HepG2 (cell line): ENCODE results near the gene VAMP3. TPM values are rescaled to one million over a fixed set of nuclear protein-coding genes. Genes with fewer than 3 reads are reported as not detected.

Experiments
- ATAC-seq: fragments of 200-7000 bp; cut with Tn5 transposase; 3 replicates; pipeline ENCODE4 v1.9.1; 2020; ENCODE audit warnings: mild to moderate bottlenecking, moderate library complexity
- BruUV-seq: library from RNA; stranded (reverse); fragments of 400-500 nt; replicated peaks from 2 replicates; lab custom pipeline; 2021; lab: Mats Ljungman, UMichigan
- CTCF ChIA-PET: fragments of 300-600 bp; formaldehyde crosslinking; extraction: SDS; loops from one replicate; lab custom pipeline; 2021; ENCODE audit warnings: low total read pairs, inconsistent platforms, low intra/inter-chr PET ratio; lab: Yijun Ruan, JAX
- POLR2A ChIA-PET: fragments of 350-600 bp; sonication (Branson Sonifier 250); formaldehyde crosslinking; loops from one replicate; lab custom pipeline; 2020; ENCODE audit warnings: antibody characterized with exemption, inconsistent platforms; lab: Yijun Ruan, JAX
- DNase-seq: peaks from one replicate; pipeline ENCODE4 v3.0.0-alpha.2; 2015; ENCODE audit warnings: low spot score
- FAIRE-seq: peaks from 3 replicates; lab custom pipeline; 2011; peaks lifted over from hg19 to GRCh38; lab: Jason Lieb, UNC
- H2AFZ ChIP-seq: one replicate; pipeline ENCODE4 v1.6.1; 2011; ENCODE audit warnings: low read length, inconsistent platforms
- H3K27ac ChIP-seq: fragments of 300-600 bp; 3 replicates; pipeline ENCODE4 v1.8.0; 2011; ENCODE audit warnings: mixed run types, mild to moderate bottlenecking, mixed read lengths, low read length, inconsistent platforms; ENCODE audit not compliant: insufficient read depth; ENCODE audit errors: extremely low read length
- H3K27me3 ChIP-seq, 2 experiments: fragments of 200-600 bp in 1 of 2; 2 replicates in 1 of 2; 3 replicates in 1 of 2; pipeline versions ENCODE4 v1.6.0 to v1.8.0; 2011; ENCODE audit warnings: low read length in 2 of 2, mild to moderate bottlenecking in 2 of 2, moderate library complexity in 2 of 2, inconsistent platforms in 1 of 2; ENCODE audit not compliant: insufficient read depth in 2 of 2, control insufficient read depth in 1 of 2
- H3K36me3 ChIP-seq, 2 experiments: fragments of 200-600 bp in 1 of 2; replicated peaks in 1 of 2; 2 replicates in 1 of 2; 3 replicates in 1 of 2; pipeline versions ENCODE4 v1.5.1 to v1.8.0; 2011; ENCODE audit warnings: low read length in 2 of 2, inconsistent platforms in 1 of 2; ENCODE audit not compliant: insufficient read depth in 2 of 2, control insufficient read depth in 1 of 2
- H3K4me1 ChIP-seq: 2 replicates; pipeline ENCODE4 v1.5.1; 2012; ENCODE audit warnings: low read length, inconsistent platforms; ENCODE audit not compliant: insufficient read depth
- H3K4me2 ChIP-seq: 2 replicates; pipeline ENCODE4 v1.6.0; 2011; ENCODE audit warnings: low read depth, low read length, inconsistent platforms
- H3K4me3 ChIP-seq, 3 experiments: fragments of 200-600 bp in 1 of 3; sonication (generic), shearing (Covaris generic) in 1 of 3; replicated peaks in 1 of 3; 2 replicates each; pipeline ENCODE4 v1.5.1; 2011 to 2016; ENCODE audit warnings: low read length in 3 of 3, inconsistent platforms in 2 of 3, low read depth in 2 of 3, mild to moderate bottlenecking in 2 of 3, control low read depth in 1 of 3, mixed read lengths in 1 of 3; ENCODE audit not compliant: insufficient read depth in 1 of 3
- H3K79me2 ChIP-seq: one replicate; pipeline ENCODE4 v1.6.1; 2011; ENCODE audit warnings: low read length, inconsistent platforms; ENCODE audit not compliant: insufficient read depth
- H3K9ac ChIP-seq: 2 replicates; pipeline ENCODE4 v1.6.0; 2011; ENCODE audit warnings: mild to moderate bottlenecking, low read depth, low read length, inconsistent platforms; ENCODE audit not compliant: insufficient read depth
- H3K9me3 ChIP-seq: 2 replicates; pipeline ENCODE4 v1.5.1; 2012; ENCODE audit warnings: mild to moderate bottlenecking, low read length
- H4K20me1 ChIP-seq: 2 replicates; pipeline ENCODE4 v1.6.0; 2011; ENCODE audit warnings: inconsistent platforms, mild to moderate bottlenecking, low read length, moderate library complexity; ENCODE audit not compliant: insufficient read depth
- ELF3 ChIP-seq: IDR thresholded peaks from 2 replicates; pipeline ENCODE4 v1.6.1; 2016; ENCODE audit warnings: missing genetic modification reagents, missing compliant biosample characterization
- FOXA1 ChIP-seq, 2 experiments: fragments of 450-650 bp in 1 of 2; sonication (generic) in 1 of 2; formaldehyde crosslinking in 1 of 2; IDR thresholded peaks; 2 replicates each; pipeline versions ENCODE4 v1.4.0 to v1.6.1; 2016 to 2020; ENCODE audit warnings: missing genetic modification reagents in 1 of 2
- KDM3A ChIP-seq: IDR thresholded peaks from 2 replicates; pipeline ENCODE4 v1.6.1; 2018; ENCODE audit warnings: low read depth, missing compliant biosample characterization
- KLF16 ChIP-seq, 2 experiments: sonication (generic) in 1 of 2; formaldehyde crosslinking in 1 of 2; IDR thresholded peaks; 2 replicates each; pipeline versions ENCODE4 v1.6.1 to v1.8.0; 2016 to 2023; ENCODE audit warnings: missing genetic modification reagents in 2 of 2, missing compliant biosample characterization in 1 of 2
- PAWR ChIP-seq: sonication (generic); formaldehyde crosslinking; IDR thresholded peaks from 2 replicates; pipeline ENCODE4 v1.4.0; 2020; ENCODE audit warnings: missing genetic modification reagents, mild to moderate bottlenecking, borderline replicate concordance
- ZKSCAN8 ChIP-seq: IDR thresholded peaks from 2 replicates; pipeline ENCODE4 v1.6.1; 2016; ENCODE audit warnings: borderline replicate concordance, missing genetic modification reagents, missing compliant biosample characterization
- ZNF124 ChIP-seq: sonication (generic); formaldehyde crosslinking; IDR thresholded peaks from 2 replicates; pipeline ENCODE4 v1.4.0; 2020; ENCODE audit warnings: missing genetic modification reagents
- ZNF772 ChIP-seq: sonication (generic); formaldehyde crosslinking; IDR thresholded peaks from 2 replicates; pipeline ENCODE4 v1.5.0; 2020; ENCODE audit warnings: mild to moderate bottlenecking, missing genetic modification reagents
- ZSCAN9 ChIP-seq: IDR thresholded peaks from 2 replicates; pipeline ENCODE4 v1.6.1; 2016; ENCODE audit warnings: borderline replicate concordance
- WGBS: methylation state at CpG from one replicate; pipeline ENCODE4 v1.1.6; 2017; ENCODE audit warnings: low lambda C conversion rate; 5-methylcytosine and 5-hydroxymethylcytosine counted together
- in situ Hi-C: cut with HindIII; loops from 2 replicates; pipeline ENCODE4 v1.10.0; 2017; ENCODE audit warnings: low pct_unique_long_range_greater_than_20kb; ENCODE audit not compliant: extremely low pct_ligation_motif_present
- intact Hi-C: fragments of 100-400 bp; cut with micrococcal nuclease; formaldehyde crosslinking; loops from one replicate; pipeline ENCODE4 v1.10.0; 2022; ENCODE audit not compliant: unreplicated experiment
- polyA plus RNA-seq, 8 experiments: library from polyadenylated mRNA; depleted of rRNA in 3 of 8; stranded (reverse) in 7 of 8; unstranded in 1 of 8; fragments of >200 nt; fragmentation: Illumina TruSeq in 4 of 8; extraction: Trizol in 4 of 8; gene quantifications; 2 replicates each; pipeline versions ENCODE4 v1.2.1 to v1.2.3, GENCODE V29; 2011 to 2016; ENCODE audit warnings: low read depth in 4 of 8, missing spikeins in 1 of 8, mixed read lengths in 1 of 8; ENCODE audit not compliant: insufficient read depth in 1 of 8
- total RNA-seq, 5 experiments: library from RNA; depleted of rRNA; stranded (reverse); fragments of >200 nt; fragmentation: Illumina TruSeq; extraction: Trizol; gene quantifications; 2 replicates each; pipeline ENCODE4 v1.2.3, GENCODE V29; 2016; ENCODE audit warnings: low read depth in 1 of 5
- TF ChIP-seq, protein P1 (sequence below): sonication (generic); formaldehyde crosslinking; IDR thresholded peaks from 2 replicates; pipeline ENCODE4 v1.5.0; 2020; ENCODE audit warnings: missing genetic modification reagents
- TF ChIP-seq, protein P2 (sequence below): sonication (generic); formaldehyde crosslinking; IDR thresholded peaks from 2 replicates; pipeline ENCODE4 v1.5.0; 2020; ENCODE audit warnings: missing genetic modification reagents, mild to moderate bottlenecking, borderline replicate concordance
- TF ChIP-seq, protein P3 (sequence below): sonication (generic); formaldehyde crosslinking; IDR thresholded peaks from 2 replicates; pipeline ENCODE4 v1.8.0; 2023; ENCODE audit warnings: mild to moderate bottlenecking, missing genetic modification reagents
- TF ChIP-seq, protein P4 (sequence below): sonication (generic); formaldehyde crosslinking; IDR thresholded peaks from 2 replicates; pipeline ENCODE4 v1.4.0; 2020; ENCODE audit warnings: mild to moderate bottlenecking, missing genetic modification reagents

VAMP3 gene
- total and polyA plus RNA-seq, 2 of the 13 experiments (the other 11 are each of a cell fraction or from before 2014, with no cell fraction given) = 75.3 to 88.7 TPM

DNA sequence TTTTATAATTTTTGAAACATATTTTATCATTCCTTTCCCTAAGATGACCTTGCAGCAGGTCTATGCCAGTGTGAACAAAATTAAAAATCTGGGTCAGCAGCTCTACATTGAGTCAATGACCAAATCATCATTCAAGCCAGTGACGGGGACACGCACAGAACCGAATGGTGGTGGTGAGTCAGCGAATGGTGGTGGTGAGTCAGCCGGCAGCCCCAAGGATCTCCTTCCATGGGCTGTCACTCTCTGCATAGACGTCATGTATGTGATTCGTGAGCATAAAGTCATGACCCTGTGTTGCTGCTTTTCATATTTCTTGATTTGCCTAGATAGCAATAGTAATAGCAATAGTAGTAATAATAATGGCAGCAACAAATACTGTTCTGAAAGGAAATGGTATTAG is 39.3 kb downstream of the VAMP3 start (continued):
- TF ChIP-seq ZSCAN9 (CRISPR knock-in tag) (no peak), PAWR (CRISPR knock-in tag) (no peak), ZKSCAN8 (CRISPR knock-in tag) (no peak), KLF16 (CRISPR knock-in tag; IDR thresholded peaks at IDR 0.05) (no peak), KDM3A (CRISPR knock-in tag) (no peak)
- TF ChIP-seq, protein P1, sequence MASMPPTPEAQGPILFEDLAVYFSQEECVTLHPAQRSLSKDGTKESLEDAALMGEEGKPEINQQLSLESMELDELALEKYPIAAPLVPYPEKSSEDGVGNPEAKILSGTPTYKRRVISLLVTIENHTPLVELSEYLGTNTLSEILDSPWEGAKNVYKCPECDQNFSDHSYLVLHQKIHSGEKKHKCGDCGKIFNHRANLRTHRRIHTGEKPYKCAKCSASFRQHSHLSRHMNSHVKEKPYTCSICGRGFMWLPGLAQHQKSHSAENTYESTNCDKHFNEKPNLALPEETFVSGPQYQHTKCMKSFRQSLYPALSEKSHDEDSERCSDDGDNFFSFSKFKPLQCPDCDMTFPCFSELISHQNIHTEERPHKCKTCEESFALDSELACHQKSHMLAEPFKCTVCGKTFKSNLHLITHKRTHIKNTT (CRISPR knock-in tag) = no peak
- TF ChIP-seq, protein P2, sequence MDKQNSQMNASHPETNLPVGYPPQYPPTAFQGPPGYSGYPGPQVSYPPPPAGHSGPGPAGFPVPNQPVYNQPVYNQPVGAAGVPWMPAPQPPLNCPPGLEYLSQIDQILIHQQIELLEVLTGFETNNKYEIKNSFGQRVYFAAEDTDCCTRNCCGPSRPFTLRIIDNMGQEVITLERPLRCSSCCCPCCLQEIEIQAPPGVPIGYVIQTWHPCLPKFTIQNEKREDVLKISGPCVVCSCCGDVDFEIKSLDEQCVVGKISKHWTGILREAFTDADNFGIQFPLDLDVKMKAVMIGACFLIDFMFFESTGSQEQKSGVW (CRISPR knock-in tag) = no peak
- TF ChIP-seq, protein P3, sequence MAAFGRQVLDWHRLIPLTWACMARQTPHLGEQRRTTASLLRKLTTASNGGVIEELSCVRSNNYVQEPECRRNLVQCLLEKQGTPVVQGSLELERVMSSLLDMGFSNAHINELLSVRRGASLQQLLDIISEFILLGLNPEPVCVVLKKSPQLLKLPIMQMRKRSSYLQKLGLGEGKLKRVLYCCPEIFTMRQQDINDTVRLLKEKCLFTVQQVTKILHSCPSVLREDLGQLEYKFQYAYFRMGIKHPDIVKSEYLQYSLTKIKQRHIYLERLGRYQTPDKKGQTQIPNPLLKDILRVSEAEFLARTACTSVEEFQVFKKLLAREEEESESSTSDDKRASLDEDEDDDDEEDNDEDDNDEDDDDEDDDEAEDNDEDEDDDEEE (CRISPR knock-in tag) = no peak
- TF ChIP-seq, all 625 proteins: peak for 0

DNA sequence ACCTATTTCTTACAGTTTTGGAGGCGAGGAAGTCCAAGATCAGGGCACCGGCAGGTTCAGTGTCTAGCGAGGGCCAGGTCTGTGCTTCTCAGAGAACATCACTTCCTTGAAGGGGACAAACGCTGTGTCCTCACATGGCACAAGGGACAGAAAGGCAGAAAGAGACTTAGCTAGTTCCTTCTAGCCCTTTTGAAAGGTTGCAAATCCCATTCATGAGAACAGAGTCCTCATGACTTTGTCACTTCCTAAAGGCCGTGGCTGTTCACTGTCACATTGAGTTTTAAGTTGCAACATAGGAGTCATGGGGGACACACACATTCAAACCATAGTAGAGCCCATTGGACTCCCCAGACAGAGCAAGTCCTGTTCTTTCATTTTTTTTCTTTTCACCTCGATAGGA is 40.4 kb downstream of the VAMP3 start:
- DNase-seq = no peak
- no peaks in the 10 kb centered on the region for H3K27me3 ChIP-seq
- POLR2A ChIA-PET = no interaction called here
- no peak for FAIRE-seq
- peaks cover 15% of the 10 kb centered on the region for H3K9me3 ChIP-seq
- H3K36me3 ChIP-seq = peaks cover 2 to 16% of the 10 kb centered on the region in 2 experiments; a peak in 3 of 5 replicates
- H2AFZ ChIP-seq = no peak overlapping the region
- in situ Hi-C loops (no loop called here), intact Hi-C loops (no loop called here)
- H4K20me1 ChIP-seq = no peaks in the 10 kb centered on the region
- no TSS peak for BruUV-seq
- no peak overlapping the region for H3K27ac ChIP-seq
- no peak for ATAC-seq
- no peak overlapping the region for H3K4me3 ChIP-seq
- no peaks in the 10 kb centered on the region for H3K79me2 ChIP-seq
- no peak overlapping the region for H3K9ac ChIP-seq
- H3K4me2 ChIP-seq = no peak overlapping the region
- H3K4me1 ChIP-seq = no peaks in the 10 kb centered on the region
- 95% methylated on average over 6 of the region's 6 CpGs for WGBS
- CTCF ChIA-PET = no interaction called here
- TF ChIP-seq ZNF124 = no peak
- no peak for TF ChIP-seq FOXA1 (IDR thresholded peaks at IDR 0.05)
- TF ChIP-seq FOXA1 (CRISPR knock-in tag; IDR thresholded peaks at IDR 0.05) = no peak
- no peak for TF ChIP-seq ZNF772
- TF ChIP-seq ELF3 (CRISPR knock-in tag) = no peak
- TF ChIP-seq, protein P4, sequence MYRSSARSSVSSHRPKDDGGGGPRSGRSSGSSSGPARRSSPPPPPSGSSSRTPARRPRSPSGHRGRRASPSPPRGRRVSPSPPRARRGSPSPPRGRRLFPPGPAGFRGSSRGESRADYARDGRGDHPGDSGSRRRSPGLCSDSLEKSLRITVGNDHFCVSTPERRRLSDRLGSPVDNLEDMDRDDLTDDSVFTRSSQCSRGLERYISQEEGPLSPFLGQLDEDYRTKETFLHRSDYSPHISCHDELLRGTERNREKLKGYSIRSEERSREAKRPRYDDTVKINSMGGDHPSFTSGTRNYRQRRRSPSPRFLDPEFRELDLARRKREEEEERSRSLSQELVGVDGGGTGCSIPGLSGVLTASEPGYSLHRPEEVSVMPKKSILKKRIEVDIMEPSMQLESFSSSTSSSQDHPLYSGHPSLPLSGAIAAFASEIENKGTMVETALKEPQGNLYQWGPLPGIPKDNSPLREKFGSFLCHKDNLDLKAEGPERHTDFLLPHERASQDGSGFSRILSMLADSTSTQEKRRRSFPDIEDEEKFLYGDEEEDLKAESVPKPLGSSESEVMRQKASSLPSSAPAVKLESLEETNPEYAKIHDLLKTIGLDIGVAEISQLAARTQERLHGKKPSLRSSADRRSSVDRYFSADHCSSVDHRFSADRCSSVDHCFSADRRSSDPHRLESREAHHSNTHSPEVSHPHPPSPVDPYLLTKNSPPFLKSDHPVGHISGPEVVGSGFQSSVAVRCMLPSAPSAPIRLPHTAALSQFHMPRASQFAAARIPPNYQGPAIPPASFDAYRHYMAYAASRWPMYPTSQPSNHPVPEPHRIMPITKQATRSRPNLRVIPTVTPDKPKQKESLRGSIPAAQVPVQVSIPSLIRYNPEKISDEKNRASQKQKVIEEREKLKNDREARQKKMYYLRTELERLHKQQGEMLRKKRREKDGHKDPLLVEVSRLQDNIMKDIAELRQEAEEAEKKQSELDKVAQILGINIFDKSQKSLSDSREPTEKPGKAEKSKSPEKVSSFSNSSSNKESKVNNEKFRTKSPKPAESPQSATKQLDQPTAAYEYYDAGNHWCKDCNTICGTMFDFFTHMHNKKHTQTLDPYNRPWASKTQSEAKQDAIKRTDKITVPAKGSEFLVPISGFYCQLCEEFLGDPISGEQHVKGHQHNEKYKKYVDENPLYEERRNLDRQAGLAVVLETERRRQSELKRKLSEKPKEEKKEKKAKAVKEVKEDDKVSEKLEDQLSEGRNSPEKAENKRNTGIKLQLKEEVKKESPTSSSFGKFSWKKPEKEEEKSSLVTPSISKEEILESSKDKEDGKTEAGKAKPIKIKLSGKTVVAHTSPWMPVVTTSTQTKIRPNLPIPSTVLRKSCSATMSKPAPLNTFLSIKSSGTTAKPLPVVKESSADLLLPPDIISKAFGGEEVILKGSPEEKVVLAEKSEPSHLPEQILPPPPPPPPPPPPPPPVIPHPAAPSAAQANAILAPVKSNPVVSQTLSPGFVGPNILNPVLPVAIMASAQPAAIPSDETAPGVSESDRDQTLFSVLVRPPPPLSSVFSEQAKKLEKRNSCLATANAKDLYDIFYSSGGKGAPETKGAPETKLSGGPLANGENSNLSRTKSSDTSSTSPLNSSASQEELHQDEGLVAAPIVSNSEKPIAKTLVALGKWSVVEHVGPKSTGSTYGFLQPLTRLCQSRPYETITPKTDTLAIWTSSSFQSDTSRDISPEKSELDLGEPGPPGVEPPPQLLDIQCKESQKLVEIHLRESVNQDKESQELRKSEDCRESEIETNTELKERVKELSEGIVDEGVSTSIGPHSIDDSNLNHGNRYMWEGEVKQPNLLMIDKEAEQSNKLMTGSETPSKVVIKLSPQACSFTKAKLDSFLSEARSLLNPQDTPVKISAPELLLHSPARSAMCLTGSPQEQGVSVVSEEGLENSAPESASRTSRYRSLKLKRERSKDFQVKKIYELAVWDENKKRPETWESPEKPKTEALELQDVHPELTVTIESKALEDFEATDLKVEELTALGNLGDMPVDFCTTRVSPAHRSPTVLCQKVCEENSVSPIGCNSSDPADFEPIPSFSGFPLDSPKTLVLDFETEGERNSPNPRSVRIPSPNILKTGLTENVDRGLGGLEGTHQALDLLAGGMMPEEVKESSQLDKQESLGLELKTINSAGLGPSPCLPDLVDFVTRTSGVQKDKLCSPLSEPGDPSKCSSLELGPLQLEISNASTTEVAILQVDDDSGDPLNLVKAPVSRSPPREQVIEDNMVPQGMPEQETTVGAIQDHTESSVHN = no peak
